HAP-1 (cell line): ENCODE results near the gene WDR35.
"Not testable (repeated sequence)": the region's sequence is repeated elsewhere in the genome, so short reads cannot be mapped to it uniquely, and the experiment has no call there.

Experiments used
- DNase-seq, 2 experiments: peaks; one replicate each; pipeline ENCODE4 v3.0.0-alpha.2; 2016 to 2020; ENCODE audit warnings: low spot score in 2 of 2
- H3K27me3 ChIP-seq: fragments of 250-450 bp; sonication (Bioruptor Pico); 2 replicates; pipeline ENCODE4 v1.5.1; 2020; ENCODE audit warnings: low read depth, mild to moderate bottlenecking, moderate library complexity
- H3K36me3 ChIP-seq: fragments of 250-450 bp; sonication (Bioruptor Pico); replicated peaks from 2 replicates; pipeline ENCODE4 v1.5.1; 2020; ENCODE audit warnings: mild to moderate bottlenecking
- H3K4me1 ChIP-seq: fragments of 250-450 bp; sonication (Bioruptor Pico); 2 replicates; pipeline ENCODE4 v1.5.1; 2020; ENCODE audit warnings: mild to moderate bottlenecking
- H3K4me3 ChIP-seq: fragments of 250-450 bp; sonication (Bioruptor Pico); 2 replicates; pipeline ENCODE4 v1.5.1; 2020; ENCODE audit warnings: mild to moderate bottlenecking, moderate library complexity
- H3K9me3 ChIP-seq: fragments of 250-450 bp; sonication (Bioruptor Pico); 2 replicates; pipeline ENCODE4 v1.5.1; 2020; ENCODE audit warnings: mild to moderate bottlenecking, moderate library complexity
- in situ Hi-C: fragments of 300-500 bp; cut with MboI; formaldehyde crosslinking; loops from 3 replicates; pipeline ENCODE4 v1.14.3; 2020; ENCODE audit warnings: low sequenced_read_pairs, inconsistent platforms, mixed read lengths

Gene WDR35

DNA sequence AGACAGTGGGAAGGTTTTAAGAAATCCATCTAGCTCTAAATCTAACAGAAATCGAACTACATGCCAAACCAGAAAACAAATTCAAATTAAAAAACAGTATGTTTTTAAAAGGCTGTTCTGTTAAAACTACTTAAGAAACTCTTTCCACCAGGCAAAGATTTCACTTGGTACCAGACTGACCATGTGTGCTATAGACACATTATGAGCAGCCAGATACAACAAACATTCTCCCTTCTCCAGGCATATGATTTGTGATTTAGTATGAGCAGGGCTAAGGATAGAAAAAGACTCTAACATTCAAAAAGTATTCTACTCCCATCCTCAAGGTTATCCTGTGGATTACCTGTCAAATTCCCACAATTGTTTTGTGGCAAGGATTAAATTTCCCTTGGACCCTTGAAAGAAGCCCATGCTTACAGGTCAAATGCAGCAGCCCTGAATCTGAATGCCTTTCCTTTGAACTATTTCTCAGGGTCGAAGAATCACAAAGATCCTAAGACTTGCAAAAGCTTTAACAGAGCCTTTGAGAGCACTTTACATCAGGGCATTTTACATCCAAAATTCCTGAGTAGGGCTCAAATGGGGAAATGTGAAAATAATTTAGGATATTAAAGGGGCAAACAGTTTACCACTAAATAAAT is 45.6 kb downstream of the WDR35 start:
- no peaks in the 10 kb centered on the region for H3K9me3 ChIP-seq
- no peak for DNase-seq
- H3K36me3 ChIP-seq, result no peaks in the 10 kb centered on the region
- H3K4me1 ChIP-seq, result no peaks in the 10 kb centered on the region
- in situ Hi-C loops, result no loop called here
- H3K27me3 ChIP-seq, result no peaks in the 10 kb centered on the region
- H3K4me3 ChIP-seq, result no peak overlapping the region

DNA sequence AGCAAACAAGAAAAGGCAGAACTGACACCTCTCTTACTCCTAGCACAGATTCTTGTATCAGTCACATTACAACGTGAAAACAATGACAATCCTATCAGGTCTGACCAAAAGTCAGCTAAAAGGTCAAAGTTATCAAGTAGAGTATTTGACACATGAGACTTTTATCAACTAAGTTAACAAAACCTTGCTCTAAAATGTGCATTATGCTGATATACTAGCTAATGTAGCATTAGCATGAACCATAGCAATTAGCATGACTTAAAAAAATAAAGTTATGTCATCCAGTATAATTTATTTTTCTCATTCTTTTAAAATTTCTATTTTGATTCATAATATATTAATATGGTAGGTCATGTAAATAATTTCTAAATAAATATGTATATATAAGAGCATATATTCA is 46.7 kb downstream of the WDR35 start:
- Histone ChIP-seq H3K4me3 (no peak overlapping the region), H3K36me3 (peaks cover 2% of the 10 kb centered on the region; the same call in 1 of the 2 replicates), H3K9me3 (no peaks in the 10 kb centered on the region), H3K4me1 (no peaks in the 10 kb centered on the region), H3K27me3 (no peaks in the 10 kb centered on the region)
- DNase-seq, result no peak
- in situ Hi-C loops, result no loop called here

DNA sequence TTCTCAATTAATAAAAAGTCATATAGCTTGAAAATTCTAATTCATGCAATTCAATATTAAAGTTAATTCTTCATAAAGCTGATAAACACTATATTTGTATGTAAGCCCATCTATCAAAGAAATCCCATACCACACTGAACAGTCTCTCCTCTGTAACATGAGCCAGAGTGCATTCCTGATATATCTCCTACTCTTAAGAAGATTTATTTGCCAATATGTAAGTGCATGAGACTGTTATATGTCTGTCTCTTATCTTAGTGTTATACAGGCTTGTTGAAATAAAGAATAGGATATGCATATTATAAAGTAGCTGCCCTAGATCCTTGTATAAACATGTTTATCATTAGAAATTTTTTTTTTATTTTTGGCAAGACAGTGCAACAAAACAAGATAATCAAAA is 47.7 kb downstream of the WDR35 start:
- Histone ChIP-seq H3K4me1 (no peaks in the 10 kb centered on the region), H3K36me3 (peaks cover 9% of the 10 kb centered on the region; the same call in 1 of the 2 replicates), H3K27me3 (no peaks in the 10 kb centered on the region), H3K9me3 (no peaks in the 10 kb centered on the region), H3K4me3 (no peak overlapping the region)
- in situ Hi-C loops, result no loop called here
- DNase-seq, result no peak

DNA sequence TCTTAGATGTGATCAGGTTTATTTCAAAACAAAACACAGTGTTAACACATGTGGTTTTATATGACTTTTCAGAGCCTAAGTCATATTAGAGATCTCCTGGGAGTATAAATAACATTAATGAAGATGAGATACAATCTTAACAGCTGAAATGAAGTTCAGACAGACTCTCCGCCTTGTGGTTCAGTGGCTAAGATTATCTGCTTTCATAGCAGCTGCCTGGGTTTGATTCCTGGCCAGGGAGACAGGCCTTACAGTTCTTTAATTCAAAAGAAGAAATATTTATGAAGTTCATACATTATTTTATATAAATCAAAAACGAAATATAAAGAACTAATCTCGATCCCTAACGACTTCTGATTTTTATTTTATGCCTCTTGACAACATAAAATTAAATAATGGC is 52.9 kb downstream of the WDR35 start:
- in situ Hi-C loops, result no loop called here
- no peaks in the 10 kb centered on the region for H3K4me1 ChIP-seq
- peaks cover 21% of the 10 kb centered on the region for H3K36me3 ChIP-seq
- no peaks in the 10 kb centered on the region for H3K27me3 ChIP-seq
- DNase-seq, result no peak
- no peaks in the 10 kb centered on the region for H3K9me3 ChIP-seq
- no peak overlapping the region for H3K4me3 ChIP-seq

DNA sequence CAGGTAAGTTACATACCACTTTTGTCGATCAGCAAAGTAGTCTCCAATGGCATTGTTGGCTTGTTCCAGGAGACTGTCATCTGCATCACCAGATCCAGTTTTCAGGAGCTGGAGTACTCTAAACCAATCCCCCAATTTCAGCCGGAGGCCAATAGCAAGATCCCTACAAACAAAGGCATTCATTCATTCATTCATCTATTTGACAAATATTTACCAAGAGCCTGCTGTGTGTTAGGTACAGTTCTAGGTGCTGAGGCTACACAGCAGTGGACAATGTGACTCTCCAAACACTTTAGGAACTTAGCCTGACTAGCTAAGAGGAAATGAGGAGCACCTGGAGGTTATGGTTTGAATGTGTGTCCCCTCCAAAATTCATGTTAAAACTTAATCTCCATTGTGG is 53.7 kb downstream of the WDR35 start:
- H3K27me3 ChIP-seq, result no peaks in the 10 kb centered on the region
- no peak for DNase-seq
- no peaks in the 10 kb centered on the region for H3K9me3 ChIP-seq
- no peak overlapping the region for H3K4me3 ChIP-seq
- in situ Hi-C loops, result no loop called here
- no peaks in the 10 kb centered on the region for H3K4me1 ChIP-seq
- peaks cover 21% of the 10 kb centered on the region for H3K36me3 ChIP-seq

DNA sequence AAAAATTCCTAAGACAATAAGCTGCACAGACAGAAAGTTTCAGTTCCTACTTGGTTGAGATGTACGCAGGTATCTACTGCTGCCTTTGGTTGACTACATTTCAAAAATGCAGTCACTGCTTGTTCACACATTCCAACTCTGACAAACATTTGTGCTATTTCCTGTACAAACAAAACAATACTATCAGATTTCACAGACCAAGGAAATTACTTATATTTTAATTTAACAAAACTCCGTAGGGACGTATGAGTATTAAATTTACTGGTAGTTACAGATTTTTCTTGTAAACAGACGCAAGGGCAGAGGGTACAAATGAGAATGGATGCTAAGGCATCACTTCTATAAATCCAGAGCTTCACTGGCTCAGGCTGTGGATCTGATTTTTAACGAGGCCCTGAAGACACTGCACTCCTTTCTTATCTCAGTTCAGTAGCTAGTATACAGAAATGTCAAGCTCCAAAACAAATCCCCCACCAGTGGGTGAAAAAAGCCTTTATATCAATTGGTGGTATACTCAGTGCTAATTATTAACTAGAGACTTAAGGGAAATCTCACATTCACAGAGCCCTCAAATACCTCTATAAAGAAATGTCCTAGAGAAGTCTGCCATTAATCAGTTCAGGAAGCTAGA is 56.4 kb downstream of the WDR35 start:
- H3K27me3 ChIP-seq, result no peaks in the 10 kb centered on the region
- in situ Hi-C loops, result no loop called here
- no peak overlapping the region for H3K4me3 ChIP-seq
- peaks cover 28% of the 10 kb centered on the region for H3K36me3 ChIP-seq
- H3K9me3 ChIP-seq, result no peaks in the 10 kb centered on the region
- no peak for DNase-seq
- H3K4me1 ChIP-seq, result no peaks in the 10 kb centered on the region

DNA sequence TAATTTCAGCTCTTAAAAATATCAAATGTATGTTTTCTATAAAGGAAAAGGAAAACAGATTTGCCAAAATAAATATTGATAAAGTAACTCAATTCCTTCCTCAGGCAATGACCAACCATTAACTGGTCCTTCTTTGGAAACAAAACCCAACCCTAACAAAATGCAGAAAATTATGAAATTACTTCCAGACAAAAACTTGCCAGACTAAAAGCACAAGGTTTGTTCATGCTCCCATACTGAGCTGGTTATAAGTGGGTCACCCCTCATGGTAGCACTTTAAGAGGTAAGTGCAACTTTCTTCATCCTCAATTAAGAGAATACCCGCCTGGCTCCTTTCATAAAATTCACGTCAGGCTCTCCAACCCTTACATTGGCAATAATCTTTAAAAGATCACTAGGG is 57.0 kb downstream of the WDR35 start:
- DNase-seq, result no peak
- Histone ChIP-seq H3K9me3 (no peaks in the 10 kb centered on the region), H3K4me1 (no peaks in the 10 kb centered on the region), H3K4me3 (no peak overlapping the region), H3K36me3 (peaks cover 30% of the 10 kb centered on the region), H3K27me3 (no peaks in the 10 kb centered on the region)
- in situ Hi-C loops, result no loop called here

DNA sequence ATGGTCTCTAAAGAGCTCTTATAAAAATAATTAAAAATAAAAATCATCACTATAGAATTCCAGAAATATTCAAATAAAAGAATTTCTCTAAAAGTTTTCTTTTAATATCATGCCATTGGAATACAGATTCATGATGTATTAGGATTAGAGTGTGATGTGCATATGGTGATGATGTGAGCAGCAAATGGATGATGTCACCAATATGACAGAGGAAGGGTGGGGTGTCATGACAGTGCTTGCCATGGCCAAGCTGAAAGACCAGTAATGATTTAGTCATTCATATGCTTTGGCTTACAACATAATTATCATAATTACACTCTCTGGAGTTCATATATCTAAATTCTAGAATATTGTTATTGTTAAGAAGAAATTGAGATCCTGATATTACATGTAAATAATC is 60.7 kb downstream of the WDR35 start:
- H3K36me3 ChIP-seq, result peaks cover 18% of the 10 kb centered on the region
- DNase-seq, result no peak
- no peaks in the 10 kb centered on the region for H3K4me1 ChIP-seq
- no peaks in the 10 kb centered on the region for H3K27me3 ChIP-seq
- H3K4me3 ChIP-seq, result no peak overlapping the region
- in situ Hi-C loops, result no loop called here
- H3K9me3 ChIP-seq, result no peaks in the 10 kb centered on the region

DNA sequence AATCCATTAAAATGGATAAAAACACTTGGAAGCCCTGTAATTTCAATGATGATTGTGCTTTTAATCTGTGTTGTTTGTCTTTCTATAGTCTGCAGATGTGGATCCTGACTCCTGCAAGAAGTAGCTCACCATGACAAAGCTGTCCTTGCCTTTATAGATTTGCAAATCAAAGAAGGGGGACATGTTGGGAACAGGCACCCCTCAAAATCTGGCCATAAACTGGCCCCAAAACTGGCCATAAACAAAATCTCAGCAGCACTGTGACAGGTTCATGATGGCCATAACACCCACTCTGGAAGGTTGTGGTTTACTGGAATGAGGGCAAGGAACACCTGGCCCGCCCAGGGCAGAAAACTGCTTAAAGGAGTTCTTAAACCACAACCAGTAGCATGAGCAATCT is 62.1 kb downstream of the WDR35 start:
- H3K4me1 ChIP-seq, H3K27me3 ChIP-seq, H3K9me3 ChIP-seq, in situ Hi-C loops, H3K4me3 ChIP-seq, DNase-seq: not testable (repeated sequence)
- H3K36me3 ChIP-seq, result peaks cover 18% of the 10 kb centered on the region

DNA sequence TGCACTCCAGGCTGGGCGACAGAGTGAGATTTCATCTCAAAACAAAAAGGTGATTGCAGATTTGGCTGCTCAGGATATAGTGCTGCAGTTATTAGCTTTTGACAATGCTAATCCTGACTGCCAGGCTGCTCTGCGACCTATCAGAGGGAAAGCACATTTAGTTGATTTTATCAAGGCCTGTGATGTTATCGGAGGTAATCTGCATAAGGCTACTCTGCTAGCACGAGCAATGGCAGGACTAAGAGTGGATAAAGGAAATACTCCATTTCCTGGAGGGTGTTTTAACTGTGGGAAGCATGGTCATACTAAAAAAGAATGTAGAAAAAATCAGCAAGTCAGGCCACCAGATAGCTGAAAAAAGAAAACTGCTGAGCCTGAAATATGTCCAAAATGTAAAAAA is 65.4 kb downstream of the WDR35 start:
- H3K4me3 ChIP-seq, in situ Hi-C loops, H3K27me3 ChIP-seq, H3K4me1 ChIP-seq, DNase-seq, H3K9me3 ChIP-seq: not testable (repeated sequence)
- H3K36me3 ChIP-seq, result peaks cover 16% of the 10 kb centered on the region

DNA sequence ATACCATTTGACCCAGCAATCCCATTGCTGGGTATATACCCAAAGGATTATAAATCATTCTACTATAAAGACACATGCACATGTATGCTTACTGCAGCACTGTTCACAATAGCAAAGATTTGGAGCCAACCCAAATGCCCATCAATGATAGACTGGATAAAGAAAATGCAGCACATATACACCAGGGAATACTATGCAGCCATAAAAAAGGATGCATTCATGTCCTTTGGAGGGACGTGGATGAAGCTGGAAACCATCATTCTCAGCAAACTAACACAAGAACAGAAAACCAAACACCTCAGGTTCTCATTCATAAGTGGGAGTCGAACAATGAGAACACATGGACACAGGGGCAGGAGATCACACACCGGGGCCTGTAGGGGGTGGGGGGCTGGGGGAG is 67.7 kb downstream of the WDR35 start:
- H3K9me3 ChIP-seq, in situ Hi-C loops, H3K4me1 ChIP-seq, DNase-seq, H3K4me3 ChIP-seq, H3K36me3 ChIP-seq, H3K27me3 ChIP-seq: not testable (repeated sequence)

DNA sequence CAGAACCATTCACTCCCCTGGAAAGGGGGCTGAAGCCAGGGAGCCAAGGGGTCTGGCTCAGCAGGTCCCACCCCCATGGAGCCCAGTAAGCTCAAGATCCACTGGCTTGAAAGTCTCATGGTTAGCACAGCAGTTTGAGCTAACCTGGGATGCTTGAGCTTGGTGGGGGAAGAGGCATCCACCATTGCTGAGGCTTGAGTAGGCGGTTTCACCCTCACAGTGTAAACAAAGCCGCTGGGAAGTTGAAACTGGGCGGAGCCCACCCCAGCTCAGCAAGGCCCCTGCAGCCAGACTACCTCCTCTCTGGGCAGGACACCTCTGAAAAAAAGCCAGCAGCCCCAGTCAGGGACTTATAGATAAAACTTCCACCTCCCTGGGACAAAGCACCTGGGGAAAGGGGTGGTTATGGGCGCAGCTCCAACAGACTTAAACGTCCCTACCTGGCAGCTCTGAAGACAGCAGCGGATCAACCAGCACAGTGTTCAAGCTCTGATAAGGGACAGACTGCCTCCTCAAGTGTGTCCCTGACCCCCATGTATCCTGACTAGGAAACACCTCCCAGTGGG is 73.4 kb downstream of the WDR35 start:
- H3K36me3 ChIP-seq, result no peaks in the 10 kb centered on the region
- H3K4me3 ChIP-seq, result no peak overlapping the region
- no peak for DNase-seq
- in situ Hi-C loops, result no loop called here
- no peaks in the 10 kb centered on the region for H3K27me3 ChIP-seq
- H3K4me1 ChIP-seq, result no peaks in the 10 kb centered on the region
- H3K9me3 ChIP-seq, result no peaks in the 10 kb centered on the region

DNA sequence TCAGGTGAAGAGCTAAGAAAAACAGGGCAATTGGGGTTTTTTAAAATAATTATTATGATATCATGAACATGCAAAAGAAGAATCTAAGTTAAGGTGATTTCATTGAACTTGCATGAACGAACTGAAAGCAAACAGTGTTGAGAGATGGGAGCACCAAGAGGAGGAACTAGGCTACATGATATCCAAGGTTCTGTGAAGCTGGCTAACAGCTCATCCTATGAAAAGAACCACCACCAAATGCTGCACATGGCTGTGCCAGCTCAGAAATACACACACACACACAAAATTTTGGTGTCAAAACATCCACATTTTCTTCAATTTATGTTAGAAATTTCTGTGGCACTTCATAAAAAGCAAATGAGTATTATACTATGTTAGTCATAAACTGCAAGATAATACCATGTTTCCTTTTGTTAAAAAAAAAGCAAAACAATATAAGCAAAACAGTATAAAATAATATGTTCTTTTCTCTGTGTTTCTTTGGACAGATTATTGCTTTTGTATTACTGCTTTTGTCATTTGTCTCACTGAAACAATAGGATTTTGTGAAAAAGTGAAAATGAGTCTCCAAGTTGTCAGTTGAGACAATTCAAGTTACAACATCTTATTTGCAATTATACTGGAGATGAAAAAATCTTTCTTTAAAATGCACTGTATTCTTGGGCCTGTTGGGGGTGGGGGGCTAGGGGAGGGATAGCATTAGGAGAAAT is 75.5 kb downstream of the WDR35 start:
- H3K27me3 ChIP-seq, result no peaks in the 10 kb centered on the region
- DNase-seq, result no peak
- in situ Hi-C loops, result no loop called here
- H3K9me3 ChIP-seq, result no peaks in the 10 kb centered on the region
- no peaks in the 10 kb centered on the region for H3K36me3 ChIP-seq
- no peaks in the 10 kb centered on the region for H3K4me1 ChIP-seq
- H3K4me3 ChIP-seq, result no peak overlapping the region

DNA sequence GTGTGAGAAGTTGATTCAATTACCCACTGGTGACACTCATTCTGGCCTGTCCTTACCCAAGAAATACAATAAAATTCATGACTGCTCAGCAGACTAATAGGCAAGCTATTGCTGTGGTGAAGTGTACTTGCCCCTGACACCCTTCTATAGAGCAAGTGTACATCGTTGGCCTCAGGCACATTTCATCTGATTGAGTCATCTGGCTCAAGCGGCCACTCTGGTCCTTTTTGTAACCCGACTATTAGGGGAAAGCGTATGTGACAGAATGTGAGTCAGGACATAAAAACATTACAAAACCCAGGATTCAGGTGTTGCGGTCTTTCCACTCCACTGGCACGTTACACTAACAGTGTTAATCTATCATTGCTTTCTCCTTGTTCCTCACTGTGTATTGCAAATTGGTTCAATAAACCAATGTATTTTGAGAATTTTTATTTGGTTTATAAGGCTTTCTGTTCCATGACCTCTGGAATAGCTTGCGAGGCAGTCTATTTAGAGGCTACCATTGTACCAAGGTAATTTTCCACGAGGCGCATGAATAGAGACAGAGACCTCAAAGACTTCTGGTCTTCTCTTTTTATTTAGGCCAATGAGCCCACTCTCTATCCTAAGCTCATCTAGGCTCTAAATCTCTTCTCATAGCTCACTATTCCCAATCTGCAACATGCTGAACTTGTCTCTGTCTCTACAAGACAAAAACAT is 77.9 kb downstream of the WDR35 start:
- no peaks in the 10 kb centered on the region for H3K4me1 ChIP-seq
- DNase-seq, result no peak
- H3K36me3 ChIP-seq, result no peaks in the 10 kb centered on the region

More for the DNA sequence above, 77.9 kb downstream of the WDR35 start:
- Histone ChIP-seq H3K27me3 (no peaks in the 10 kb centered on the region), H3K4me3 (no peak overlapping the region), H3K9me3 (no peaks in the 10 kb centered on the region)
- in situ Hi-C loops, result no loop called here
